ENCODE data around the gene STPG4. TPM values are rescaled to one million over a fixed set of nuclear protein-coding genes. Genes with fewer than 3 reads are reported as not detected.

STPG4 gene
- total RNA-seq, 2 donors from 2014 or later: 0.15 to 0.42 TPM

- H3K27me3 Mint-ChIP-seq (ENCODE audit: insufficient read depth): no peaks in the 10 kb centered on the region
- 93 to 98% methylated on average over 20 to 28 of the region's 28 CpGs for WGBS, 2 experiments (ENCODE audit: insufficient coverage in 1 of 2, insufficient read length in 1 of 2)
- H3K4me1 Mint-ChIP-seq: peaks cover 18% of the 10 kb centered on the region
- no peak overlapping the region for H3K4me3 Mint-ChIP-seq
- Histone ChIP-seq H3K27me3 (ENCODE audit: control insufficient read depth, insufficient read depth, low read length, poor library complexity, severe bottlenecking) (no peaks in the 10 kb centered on the region), H3K4me3 (ENCODE audit: low read length) (no peak overlapping the region), H3K36me3 (ENCODE audit: control insufficient read depth, insufficient read depth, low read length) (peaks cover 4% of the 10 kb centered on the region), H3K9me3 (ENCODE audit: control insufficient read depth, low read length) (no peaks in the 10 kb centered on the region), H3K9ac (ENCODE audit: extremely low read depth, low read length, poor library complexity, severe bottlenecking) (no peak overlapping the region), H3K4me1 (ENCODE audit: control insufficient read depth, insufficient read depth, low read length) (peaks cover 14% of the 10 kb centered on the region), H3K27ac (ENCODE audit: low read depth, low read length) (peak overlapping the region; percentile 63)
- H3K9me3 Mint-ChIP-seq: no peaks in the 10 kb centered on the region
- no peaks in the 10 kb centered on the region for H3K36me3 Mint-ChIP-seq (ENCODE audit: low read depth)
- peak overlapping the region; percentile 66 for H3K27ac Mint-ChIP-seq
- no peak for TF ChIP-seq CTCF (conservative IDR thresholded peaks at IDR 0.05)
- no peak for DNase-seq
These were observed 83.0 kb downstream of the STPG4 start for GRCh38 chr2:47072018-47072691.

GRCh38 chr2:47070920-47071824 is 83.9 kb downstream of the STPG4 start:
- Histone ChIP-seq H3K27ac (ENCODE audit: low read depth, low read length) (no peak overlapping the region), H3K36me3 (ENCODE audit: control insufficient read depth, insufficient read depth, low read length) (peaks cover 4% of the 10 kb centered on the region), H3K9ac (ENCODE audit: extremely low read depth, low read length, poor library complexity, severe bottlenecking) (peak overlapping the region; percentile 6), H3K4me3 (ENCODE audit: low read length) (no peak overlapping the region), H3K9me3 (ENCODE audit: control insufficient read depth, low read length) (no peaks in the 10 kb centered on the region), H3K27me3 (ENCODE audit: control insufficient read depth, insufficient read depth, low read length, poor library complexity, severe bottlenecking) (no peaks in the 10 kb centered on the region), H3K4me1 (ENCODE audit: control insufficient read depth, insufficient read depth, low read length) (peaks cover 14% of the 10 kb centered on the region)
- Mint-ChIP-seq H3K9me3 (no peaks in the 10 kb centered on the region), H3K36me3 (ENCODE audit: low read depth) (no peaks in the 10 kb centered on the region), H3K27ac (peak overlapping the region; percentile 66), H3K4me1 (peaks cover 8% of the 10 kb centered on the region), H3K4me3 (no peak overlapping the region), H3K27me3 (ENCODE audit: insufficient read depth) (no peaks in the 10 kb centered on the region)
- no peak for DNase-seq
- 89 to 93% methylated on average over 12 to 15 of the region's 15 CpGs for WGBS, 2 experiments (ENCODE audit: insufficient coverage in 1 of 2, insufficient read length in 1 of 2)
- no peak for TF ChIP-seq CTCF (conservative IDR thresholded peaks at IDR 0.05)

- no peak overlapping the region for H3K4me3 Mint-ChIP-seq
- WGBS, 2 experiments (ENCODE audit: insufficient coverage in 1 of 2, insufficient read length in 1 of 2): 94 to 98% methylated on average over 8 to 12 of the region's 13 CpGs
- no peaks in the 10 kb centered on the region for H3K9me3 ChIP-seq (ENCODE audit: control insufficient read depth, low read length)
- H3K36me3 ChIP-seq (ENCODE audit: control insufficient read depth, insufficient read depth, low read length): peaks cover 4% of the 10 kb centered on the region
- no peaks in the 10 kb centered on the region for H3K27me3 Mint-ChIP-seq (ENCODE audit: insufficient read depth)
- peak overlapping the region; percentile 21 for H3K27ac ChIP-seq (ENCODE audit: low read depth, low read length)
- no peaks in the 10 kb centered on the region for H3K9me3 Mint-ChIP-seq
- H3K4me1 ChIP-seq (ENCODE audit: control insufficient read depth, insufficient read depth, low read length): peaks cover 8% of the 10 kb centered on the region
- TF ChIP-seq CTCF (conservative IDR thresholded peaks at IDR 0.05): no peak
- H3K9ac ChIP-seq (ENCODE audit: extremely low read depth, low read length, poor library complexity, severe bottlenecking): no peak overlapping the region
- peaks cover 10% of the 10 kb centered on the region for H3K4me1 Mint-ChIP-seq
- no peak overlapping the region for H3K4me3 ChIP-seq (ENCODE audit: low read length)
- H3K36me3 Mint-ChIP-seq (ENCODE audit: low read depth): no peaks in the 10 kb centered on the region
- peak overlapping the region; percentile 30 for H3K27ac Mint-ChIP-seq
- peak; percentile 72 for DNase-seq
- H3K27me3 ChIP-seq (ENCODE audit: control insufficient read depth, insufficient read depth, low read length, poor library complexity, severe bottlenecking): no peaks in the 10 kb centered on the region
These were observed 84.8 kb downstream of the STPG4 start for GRCh38 chr2:47070155-47070919.
